GM19395 (cell line): ENCODE measurements around the gene INKA2.

Experiments
- ATAC-seq: cut with Tn5 transposase; IDR thresholded peaks from one replicate; pipeline ENCODE4 v1.9.1; 2021; ENCODE audit warnings: mild to moderate bottlenecking, moderate library complexity; ENCODE audit not compliant: unreplicated experiment

Gene INKA2

DNA sequence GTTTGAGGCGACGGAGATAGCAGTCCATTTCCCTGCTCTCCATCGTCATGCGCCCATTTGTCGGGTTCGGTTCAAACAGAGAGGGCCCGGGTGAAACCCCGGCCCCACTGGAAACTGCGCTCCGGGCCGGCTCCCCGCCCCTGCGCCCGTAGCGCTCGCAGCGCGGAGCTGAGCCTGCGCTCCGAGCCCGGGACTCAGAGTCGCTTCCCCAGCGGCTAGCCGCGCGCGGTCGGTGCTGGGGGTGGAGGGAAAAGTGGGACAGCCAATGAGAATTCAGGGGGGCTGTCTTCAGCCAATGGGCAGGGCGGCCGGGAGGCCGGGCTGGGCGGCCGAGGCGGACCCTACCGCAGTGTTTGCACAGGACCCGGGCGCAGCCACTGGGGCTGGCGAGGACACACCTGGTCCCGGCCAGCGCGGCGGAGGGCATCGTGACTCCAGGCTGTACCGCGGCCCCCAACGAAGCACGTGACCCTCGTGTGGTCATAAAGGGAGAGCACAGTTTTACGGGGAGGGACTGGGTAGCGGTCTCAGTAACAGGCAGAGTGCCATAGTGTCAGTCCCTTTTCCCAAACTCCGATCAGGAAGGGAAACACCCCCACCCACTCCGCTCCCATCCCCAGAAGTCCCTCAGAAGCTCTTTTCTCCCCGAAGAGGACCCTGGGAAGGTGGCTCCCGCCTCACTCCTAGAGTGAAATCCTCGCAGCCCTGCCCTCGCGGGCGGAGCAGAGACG, at the start of gene INKA2:
Gene INKA2, minus strand, starts transcription at position 202 of the 731 bp plus-strand sequence. Its CDS starts 153 bp downstream, at position 49.
- peak; percentile 87 for ATAC-seq

DNA sequence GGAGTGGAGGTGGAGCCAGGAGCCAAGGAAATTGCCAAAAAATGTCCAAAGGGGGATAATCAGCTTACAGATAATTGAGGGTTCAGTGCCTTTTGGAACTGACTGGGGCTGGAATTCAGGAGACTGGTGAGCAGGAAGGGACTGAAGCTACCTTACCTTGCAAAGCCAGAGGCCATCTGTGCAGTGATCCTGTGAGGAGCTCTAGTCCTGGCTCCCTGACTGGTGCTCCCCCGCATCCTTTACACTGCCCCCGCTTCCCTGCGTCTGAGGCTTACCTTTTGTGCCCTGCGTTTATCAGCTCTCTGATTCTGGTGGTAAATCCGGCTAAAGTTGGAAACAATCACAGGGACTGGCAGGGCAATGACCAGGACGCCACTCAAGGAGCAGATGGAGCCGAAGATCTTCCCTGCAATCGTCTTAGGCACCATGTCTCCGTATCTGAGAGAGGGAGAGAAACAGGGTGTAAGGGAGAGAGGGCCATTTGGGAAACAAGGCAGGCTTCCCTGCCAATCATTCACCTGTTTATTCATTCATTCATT, 47.5 kb upstream of the INKA2 start:
- no peak for ATAC-seq

GRCh38 chr1:111784273-111784901, 45.2 kb upstream of the INKA2 start:
- no peak for ATAC-seq

- no peak for ATAC-seq
Observed at GRCh38 chr1:111779546-111779945, 40.4 kb upstream of the INKA2 start.

DNA sequence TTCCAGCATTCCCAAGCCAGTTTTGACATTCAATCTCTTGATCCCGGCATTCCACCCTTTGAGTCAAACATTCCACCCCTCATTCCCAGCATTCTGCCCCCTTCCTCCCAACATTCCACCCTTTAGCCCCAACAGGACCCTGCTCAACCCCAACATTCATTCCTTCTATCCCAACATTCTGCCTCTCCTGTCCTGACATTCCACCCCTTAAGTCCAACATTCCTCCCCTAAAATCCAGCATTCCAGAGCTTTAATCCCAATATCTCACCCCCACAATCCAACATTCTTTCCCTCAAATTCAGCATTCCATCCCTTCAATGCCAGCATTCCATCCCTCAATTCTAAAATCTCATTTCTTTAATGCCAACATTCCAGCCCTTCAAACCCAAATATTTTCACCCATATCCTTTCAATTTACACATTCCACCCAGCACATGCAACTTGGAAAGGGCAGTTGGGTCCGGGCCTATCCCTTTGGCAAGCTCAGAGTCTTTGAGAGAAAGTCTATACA, 39.4 kb upstream of the INKA2 start:
- no peak for ATAC-seq

GRCh38 chr1:111778066-111778465, 38.9 kb upstream of the INKA2 start:
- no peak for ATAC-seq

GRCh38 chr1:111777301-111777700, 38.1 kb upstream of the INKA2 start:
- ATAC-seq: no peak

DNA sequence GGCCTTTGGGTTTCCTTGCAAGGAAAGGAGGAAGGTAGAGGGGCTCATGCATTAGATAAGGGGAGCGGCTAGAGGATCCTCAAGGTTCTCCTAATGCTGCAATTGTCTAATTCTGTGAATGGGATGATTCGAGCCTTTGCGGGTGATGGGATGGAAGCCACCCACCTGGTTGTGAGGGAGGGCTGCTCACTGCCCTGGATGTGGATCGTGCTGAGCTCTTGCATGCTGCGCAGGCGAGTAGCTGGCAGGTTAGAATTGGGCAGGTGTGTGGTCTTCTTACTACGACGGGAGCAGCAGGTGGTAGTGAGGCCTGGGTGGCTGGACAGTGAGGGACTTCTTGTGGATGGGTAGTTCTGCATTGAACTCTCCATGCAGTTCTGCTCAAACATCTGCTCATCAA, 37.7 kb upstream of the INKA2 start:
- no peak for ATAC-seq

GRCh38 chr1:111776391-111776790, 37.2 kb upstream of the INKA2 start:
- no peak for ATAC-seq

DNA sequence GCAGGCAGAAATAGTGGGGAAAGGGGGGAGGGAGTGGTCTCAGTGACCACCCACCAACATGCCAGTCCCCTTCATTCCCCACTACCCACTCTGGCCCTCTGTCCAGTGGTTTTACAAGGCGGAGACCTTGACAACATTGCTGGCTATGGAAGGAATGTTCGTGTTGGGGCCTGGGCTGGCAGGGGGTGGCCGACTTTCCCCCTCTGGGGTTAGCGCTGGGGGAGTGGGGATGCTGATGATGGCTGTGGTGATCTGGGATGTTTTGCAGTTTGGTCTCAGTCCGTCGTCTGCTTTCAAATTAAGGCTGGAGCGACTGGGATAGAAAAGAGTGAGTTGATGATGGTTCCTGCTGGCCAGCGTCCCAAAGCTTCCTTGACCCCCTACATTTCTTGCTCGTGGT, 36.8 kb upstream of the INKA2 start:
- no peak for ATAC-seq

DNA sequence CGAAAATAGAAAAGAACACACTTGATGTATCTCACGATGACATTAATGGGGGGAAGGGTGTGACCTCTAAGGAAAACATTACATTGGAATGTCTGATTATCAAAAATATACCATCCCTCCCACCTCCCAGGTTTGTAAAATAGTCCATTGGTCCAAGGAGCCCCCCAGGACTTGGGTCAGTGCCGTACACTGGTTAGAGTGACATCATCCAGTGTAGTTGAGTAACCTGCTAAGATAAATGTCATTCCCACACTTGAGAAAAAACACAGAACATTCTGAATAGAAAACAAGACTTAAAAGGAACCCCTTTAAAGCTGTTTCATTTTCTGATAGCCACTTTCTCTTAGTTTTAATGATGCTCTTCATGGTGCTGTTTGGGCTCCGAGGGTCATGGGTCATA, 31.7 kb upstream of the INKA2 start:
- no peak for ATAC-seq

DNA sequence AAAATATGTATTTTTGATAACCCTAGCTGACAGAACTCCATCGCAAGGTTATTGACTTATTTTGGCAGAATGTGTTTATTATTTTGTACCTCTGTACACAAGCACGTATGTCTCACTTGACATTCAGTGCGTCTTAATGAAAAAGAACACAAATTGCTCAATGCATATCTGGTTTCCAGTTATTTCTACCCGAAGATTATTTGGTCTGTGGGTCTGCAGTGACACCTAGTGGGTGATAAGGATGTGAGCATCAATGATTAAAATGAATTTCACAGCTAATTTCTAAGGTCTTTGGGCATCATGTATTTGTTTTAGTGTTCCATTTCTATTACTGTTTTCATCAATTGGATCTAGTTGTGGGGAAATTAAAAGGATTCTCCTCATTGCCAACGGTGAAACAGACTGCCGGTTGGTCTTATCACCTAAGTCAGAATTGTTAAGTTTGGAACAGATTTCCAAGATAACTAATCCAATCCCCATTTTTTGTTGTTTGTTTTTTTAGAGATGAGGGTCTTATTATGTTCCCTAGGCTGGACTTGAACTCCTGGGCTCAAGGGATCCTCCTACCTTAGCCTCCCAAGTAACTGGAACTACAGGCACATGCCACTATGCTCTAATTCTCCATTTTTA, 30.4 kb upstream of the INKA2 start:
- ATAC-seq: no peak

DNA sequence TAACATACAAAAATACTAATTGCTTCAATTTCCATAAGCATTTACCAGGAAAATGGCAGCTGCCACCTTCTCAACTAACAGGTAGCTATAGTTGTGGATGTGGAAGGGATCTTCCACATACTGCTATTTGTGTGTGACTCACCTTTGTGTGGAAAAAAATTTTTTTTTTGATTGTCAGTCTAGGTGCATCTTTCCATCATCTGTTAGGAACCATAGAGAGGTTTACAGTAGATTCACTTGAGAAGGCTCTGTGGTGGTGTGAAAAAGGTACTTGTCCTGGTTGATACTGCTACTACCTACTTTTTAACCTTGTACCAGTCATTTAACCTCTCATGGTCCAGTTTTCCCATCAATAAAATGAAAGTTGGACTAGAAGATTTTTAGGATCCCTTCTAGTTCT, 29.4 kb upstream of the INKA2 start:
- no peak for ATAC-seq

DNA sequence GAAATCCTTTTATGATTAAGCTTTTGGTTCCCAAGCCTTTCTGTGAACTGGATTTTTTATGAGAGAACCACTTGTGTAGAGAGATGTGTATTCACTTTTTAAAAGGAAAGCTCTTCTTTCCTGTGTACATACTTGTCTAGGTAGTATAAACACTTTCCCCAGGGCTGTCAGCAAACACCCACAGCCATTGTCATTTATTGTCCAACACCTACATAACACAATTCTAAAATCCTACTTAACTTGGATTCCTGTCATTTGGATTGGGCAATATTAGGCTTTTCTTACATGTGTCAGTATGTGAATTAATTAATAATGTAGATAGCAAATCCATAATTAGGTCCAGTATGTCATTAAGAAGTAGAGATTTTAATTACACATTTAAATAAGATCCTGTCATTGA, 28.8 kb upstream of the INKA2 start:
- ATAC-seq: no peak

DNA sequence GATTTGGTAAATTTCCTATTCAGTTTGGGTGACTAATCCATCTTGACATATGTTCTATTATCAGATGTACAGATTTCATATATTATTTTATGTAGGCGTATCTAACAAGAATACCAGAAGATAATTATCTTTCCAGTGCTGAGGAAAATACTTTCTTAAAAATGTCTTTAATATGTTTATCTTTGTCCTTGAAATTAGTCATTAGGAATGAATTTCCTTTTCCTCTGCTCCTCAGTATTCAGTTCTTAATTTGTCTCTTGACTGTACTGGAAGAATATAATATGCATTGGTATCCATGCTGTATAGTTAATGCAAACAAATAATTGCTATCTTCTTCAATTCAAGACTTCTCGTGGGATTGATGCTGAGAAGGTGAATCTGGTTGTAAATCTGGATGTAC, 23.1 kb upstream of the INKA2 start:
- no peak for ATAC-seq

- ATAC-seq: no peak
Observed at GRCh38 chr1:111761717-111762116, 22.5 kb upstream of the INKA2 start.

GRCh38 chr1:111758373-111758772, 19.2 kb upstream of the INKA2 start:
- no peak for ATAC-seq

DNA sequence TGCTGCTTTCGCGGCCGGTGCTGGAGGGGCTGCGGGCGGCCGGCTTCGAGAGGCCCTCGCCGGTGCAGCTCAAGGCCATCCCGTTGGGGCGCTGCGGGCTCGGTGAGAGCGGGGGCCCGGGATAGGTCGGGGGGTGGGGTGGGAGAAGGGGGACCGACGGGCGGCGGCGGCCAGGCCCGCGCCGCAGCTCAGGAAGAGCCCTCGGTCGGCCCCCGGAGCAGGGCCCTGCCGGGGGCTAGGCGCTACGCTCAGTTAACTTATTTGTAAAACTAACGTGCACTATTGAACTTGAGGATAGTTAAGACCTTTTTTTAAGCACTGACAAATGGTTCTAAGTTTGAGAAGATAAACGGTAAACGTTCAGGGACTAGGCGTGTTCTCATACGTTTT, 16.9 kb upstream of the INKA2 start:
- ATAC-seq: peak; percentile 28

- peak; percentile 84 for ATAC-seq
Observed at GRCh38 chr1:111755331-111756123, 16.3 kb upstream of the INKA2 start, which contains the start of gene DDX20. Gene DDX20, plus strand, starts transcription at chr1:111755901. Its CDS starts 24 bp downstream, at chr1:111755925.

GRCh38 chr1:111754984-111755330, 15.8 kb upstream of the INKA2 start:
- peak; percentile 24 for ATAC-seq
